ENCODE results near the gene LIMCH1. TPM values are rescaled to one million over a fixed set of nuclear protein-coding genes. Genes with fewer than 3 reads are reported as not detected.

The LIMCH1 gene
- total RNA-seq, 1 experiment from 2014 or later: 19.7 TPM

GRCh38 chr4:41594432-41594831 lies 56.5 kb downstream of the LIMCH1 start:
- Histone ChIP-seq H3K4me2 (ENCODE audit: low read length) (no peak overlapping the region), H3K9me3 (ENCODE audit: low read length) (no peaks in the 10 kb centered on the region), H3F3A (ENCODE audit: low read length, unreplicated experiment) (no peaks in the 10 kb centered on the region), H3K79me2 (ENCODE audit: low read length) (no peaks in the 10 kb centered on the region), H3K9ac (ENCODE audit: low read length) (no peak overlapping the region), H3K4me3 (ENCODE audit: low read length) (no peak overlapping the region), H4K20me1 (ENCODE audit: low read length) (no peaks in the 10 kb centered on the region), H3K27me3 (ENCODE audit: low read length) (no peaks in the 10 kb centered on the region), H3K27ac (ENCODE audit: low read length) (no peak overlapping the region), H2AFZ (ENCODE audit: low read length) (no peak overlapping the region), H3K9me2 (replicated peaks; ENCODE audit: low read length) (no peaks in the 10 kb centered on the region), H3K36me3 (ENCODE audit: low read depth, low read length) (no peaks in the 10 kb centered on the region), H3K4me1 (ENCODE audit: insufficient read depth, low read length) (peaks cover 9% of the 10 kb centered on the region; the same call in 1 of the 2 replicates)
- ATAC-seq: no peak
- intact Hi-C loops (cut with micrococcal nuclease): no loop called here
- no TSS peak for BruUV-seq (replicated peaks)
- CTCF ChIA-PET: no interaction called here
- POLR2A ChIA-PET (ENCODE audit: unreplicated experiment): no interaction called here
- TF ChIP-seq EZH2phosphoT487 (IDR thresholded peaks at IDR 0.05; ENCODE audit: borderline replicate concordance, low read length) (no peak), CTCF (conservative IDR thresholded peaks at IDR 0.05; ENCODE audit: low read depth, low read length) (no peak), EZH2 (IDR thresholded peaks at IDR 0.05; ENCODE audit: low read length, unreplicated experiment) (no peak)
- no peak for DNase-seq

- no peaks in the 10 kb centered on the region for H3K79me2 ChIP-seq (ENCODE audit: low read length)
- intact Hi-C loops (cut with micrococcal nuclease): no loop called here
- no peak for TF ChIP-seq EZH2 (IDR thresholded peaks at IDR 0.05; ENCODE audit: low read length, unreplicated experiment)
- TF ChIP-seq EZH2phosphoT487 (IDR thresholded peaks at IDR 0.05; ENCODE audit: borderline replicate concordance, low read length): no peak
- TF ChIP-seq CTCF (conservative IDR thresholded peaks at IDR 0.05; ENCODE audit: low read depth, low read length): no peak
- H2AFZ ChIP-seq (ENCODE audit: low read length): no peak overlapping the region
- no peak overlapping the region for H3K9ac ChIP-seq (ENCODE audit: low read length)
- H3K4me2 ChIP-seq (ENCODE audit: low read length): no peak overlapping the region
- POLR2A ChIA-PET (ENCODE audit: unreplicated experiment): no interaction called here
- H3K4me3 ChIP-seq (ENCODE audit: low read length): no peak overlapping the region
- H3K27me3 ChIP-seq (ENCODE audit: low read length): no peaks in the 10 kb centered on the region
- DNase-seq (no peak), ATAC-seq (no peak)
- H3F3A ChIP-seq (ENCODE audit: low read length, unreplicated experiment): no peaks in the 10 kb centered on the region
- peaks cover 8% of the 10 kb centered on the region; the same call in 1 of the 2 replicates for H3K4me1 ChIP-seq (ENCODE audit: insufficient read depth, low read length)
- no peaks in the 10 kb centered on the region for H3K9me3 ChIP-seq (ENCODE audit: low read length)
- no peaks in the 10 kb centered on the region for H3K9me2 ChIP-seq (replicated peaks; ENCODE audit: low read length)
- no peaks in the 10 kb centered on the region for H3K36me3 ChIP-seq (ENCODE audit: low read depth, low read length)
- CTCF ChIA-PET: no interaction called here
- no peaks in the 10 kb centered on the region for H4K20me1 ChIP-seq (ENCODE audit: low read length)
- BruUV-seq (replicated peaks): no TSS peak
- H3K27ac ChIP-seq (ENCODE audit: low read length): no peak overlapping the region
Measured at GRCh38 chr4:41597494-41597893, 59.5 kb downstream of the LIMCH1 start.

GRCh38 chr4:41598580-41598979 lies 60.6 kb downstream of the LIMCH1 start:
- no peaks in the 10 kb centered on the region for H3F3A ChIP-seq (ENCODE audit: low read length, unreplicated experiment)
- H3K36me3 ChIP-seq (ENCODE audit: low read depth, low read length): no peaks in the 10 kb centered on the region
- ChIA-PET POLR2A (ENCODE audit: unreplicated experiment) (no interaction called here), CTCF (no interaction called here)
- intact Hi-C loops (cut with micrococcal nuclease): no loop called here
- no peak overlapping the region for H2AFZ ChIP-seq (ENCODE audit: low read length)
- no peaks in the 10 kb centered on the region for H3K9me3 ChIP-seq (ENCODE audit: low read length)
- peaks cover 8% of the 10 kb centered on the region; the same call in 1 of the 2 replicates for H3K4me1 ChIP-seq (ENCODE audit: insufficient read depth, low read length)
- H4K20me1 ChIP-seq (ENCODE audit: low read length): no peaks in the 10 kb centered on the region
- no TSS peak for BruUV-seq (replicated peaks)
- no peaks in the 10 kb centered on the region for H3K27me3 ChIP-seq (ENCODE audit: low read length)
- no peaks in the 10 kb centered on the region for H3K79me2 ChIP-seq (ENCODE audit: low read length)
- no peak overlapping the region for H3K9ac ChIP-seq (ENCODE audit: low read length)
- DNase-seq (no peak), ATAC-seq (no peak)
- H3K27ac ChIP-seq (ENCODE audit: low read length): no peak overlapping the region
- no peak overlapping the region for H3K4me2 ChIP-seq (ENCODE audit: low read length)
- H3K9me2 ChIP-seq (replicated peaks; ENCODE audit: low read length): no peaks in the 10 kb centered on the region
- TF ChIP-seq CTCF (conservative IDR thresholded peaks at IDR 0.05; ENCODE audit: low read depth, low read length): no peak
- H3K4me3 ChIP-seq (ENCODE audit: low read length): no peak overlapping the region

Data from PC-3 (cell line).